PC-9 (cell line): Measurements from ENCODE around the gene DIS3L.

Experiments
- EZH2 ChIP-seq: fragments of 200-600 bp; sonication (generic); IDR thresholded peaks from 2 replicates; pipeline ENCODE4 v1.8.0; 2017; ENCODE audit warnings: antibody characterized with exemption, low read depth
- TF ChIP-seq, protein P1 (sequence below): fragments of 200-600 bp; sonication (generic); conservative IDR thresholded peaks from 2 replicates; pipeline ENCODE4 v1.6.1; 2017; ENCODE audit warnings: mixed run types, antibody characterized with exemption, mild to moderate bottlenecking, moderate library complexity

DNA sequence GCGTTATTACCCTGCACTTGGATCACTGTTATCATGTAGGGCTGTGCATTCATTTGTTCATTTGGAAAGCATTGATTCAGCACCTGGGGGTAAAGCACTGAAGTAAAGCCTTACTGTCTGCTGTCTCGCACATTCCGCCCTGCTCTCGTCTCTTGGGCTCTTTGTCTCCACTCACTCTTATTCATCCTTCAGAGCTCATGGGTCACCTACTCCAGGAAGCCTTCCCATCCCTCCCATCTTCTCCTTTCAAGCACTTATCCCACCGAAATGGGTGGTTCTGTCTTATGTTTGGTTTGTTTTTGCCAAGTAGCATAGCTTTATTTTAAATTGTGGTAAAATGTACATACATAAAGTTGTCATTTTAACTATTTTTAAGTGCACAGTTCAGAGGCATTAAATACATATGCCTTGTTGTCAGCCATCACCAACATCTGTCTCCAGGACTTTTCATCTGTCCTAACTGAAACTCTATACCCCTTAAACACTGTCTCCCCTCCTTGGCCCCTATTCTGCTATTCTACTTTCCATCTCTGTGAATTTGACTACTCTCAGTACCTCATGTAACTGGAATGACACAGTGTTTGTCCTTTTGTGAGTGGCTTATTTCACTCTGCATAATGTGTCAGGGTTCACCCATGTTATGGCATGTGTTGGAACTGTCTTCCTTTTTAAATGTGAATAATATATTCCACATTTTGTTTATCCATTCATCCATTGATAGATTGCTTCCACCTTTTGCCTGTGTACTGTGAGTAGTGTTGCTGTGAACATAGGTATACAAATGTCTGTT, 9.3 kb downstream of the DIS3L start:
- TF ChIP-seq, protein P1, sequence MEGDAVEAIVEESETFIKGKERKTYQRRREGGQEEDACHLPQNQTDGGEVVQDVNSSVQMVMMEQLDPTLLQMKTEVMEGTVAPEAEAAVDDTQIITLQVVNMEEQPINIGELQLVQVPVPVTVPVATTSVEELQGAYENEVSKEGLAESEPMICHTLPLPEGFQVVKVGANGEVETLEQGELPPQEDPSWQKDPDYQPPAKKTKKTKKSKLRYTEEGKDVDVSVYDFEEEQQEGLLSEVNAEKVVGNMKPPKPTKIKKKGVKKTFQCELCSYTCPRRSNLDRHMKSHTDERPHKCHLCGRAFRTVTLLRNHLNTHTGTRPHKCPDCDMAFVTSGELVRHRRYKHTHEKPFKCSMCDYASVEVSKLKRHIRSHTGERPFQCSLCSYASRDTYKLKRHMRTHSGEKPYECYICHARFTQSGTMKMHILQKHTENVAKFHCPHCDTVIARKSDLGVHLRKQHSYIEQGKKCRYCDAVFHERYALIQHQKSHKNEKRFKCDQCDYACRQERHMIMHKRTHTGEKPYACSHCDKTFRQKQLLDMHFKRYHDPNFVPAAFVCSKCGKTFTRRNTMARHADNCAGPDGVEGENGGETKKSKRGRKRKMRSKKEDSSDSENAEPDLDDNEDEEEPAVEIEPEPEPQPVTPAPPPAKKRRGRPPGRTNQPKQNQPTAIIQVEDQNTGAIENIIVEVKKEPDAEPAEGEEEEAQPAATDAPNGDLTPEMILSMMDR, result no peak
- TF ChIP-seq EZH2, result no peak
